PC-3 (cell line): ENCODE data around the gene BRIP1. TPM values are rescaled to one million over a fixed set of nuclear protein-coding genes. Genes with fewer than 3 reads are reported as not detected.
"Not testable (repeated sequence)": the region's sequence is repeated elsewhere in the genome, so short reads cannot be mapped to it uniquely, and the experiment has no call there.

ENCODE experiments used
- ATAC-seq: fragments of 200-7000 bp; cut with Tn5 transposase; 2 replicates; pipeline ENCODE4 v1.9.1; 2020; ENCODE audit warnings: mild to moderate bottlenecking, moderate library complexity
- BruUV-seq: library from RNA; stranded (reverse); fragments of 400-500 nt; replicated peaks from 2 replicates; lab custom pipeline; 2021; lab: Mats Ljungman, UMichigan
- CTCF ChIA-PET: fragments of 300-600 bp; sonication (Branson Sonifier 250); formaldehyde crosslinking; loops from one replicate; lab custom pipeline; 2022; ENCODE audit warnings: antibody characterized with exemption; lab: Charles Lee
- POLR2A ChIA-PET: fragments of 300-600 bp; sonication (Branson Sonifier 250); formaldehyde crosslinking; loops from one replicate; lab custom pipeline; 2022; ENCODE audit warnings: antibody characterized with exemption; ENCODE audit not compliant: unreplicated experiment; lab: Charles Lee
- DNase-seq: peaks from one replicate; pipeline ENCODE4 v3.0.0-alpha.2; 2015
- H2AFZ ChIP-seq: fragments of 300-600 bp; sonication (generic); 2 replicates; pipeline ENCODE4 v1.6.0; 2016; ENCODE audit warnings: antibody characterized with exemption, low read length
- H3F3A ChIP-seq: fragments of 300-600 bp; sonication (generic); one replicate; pipeline ENCODE4 v1.6.0; 2017; ENCODE audit warnings: antibody characterized with exemption, low read length, control low read depth, mild to moderate bottlenecking; ENCODE audit not compliant: unreplicated experiment
- H3K27ac ChIP-seq: fragments of 300-600 bp; sonication (generic); 2 replicates; pipeline ENCODE4 v1.5.1; 2016; ENCODE audit warnings: mild to moderate bottlenecking, low read length
- H3K27me3 ChIP-seq: fragments of 300-600 bp; sonication (generic); 2 replicates; pipeline ENCODE4 v1.6.1; 2016; ENCODE audit warnings: low read length, mixed read lengths
- H3K36me3 ChIP-seq: fragments of 300-600 bp; sonication (generic); 2 replicates; pipeline ENCODE4 v1.6.1; 2016; ENCODE audit warnings: low read depth, mixed run types, low read length, mixed read lengths
- H3K4me1 ChIP-seq: fragments of 300-600 bp; sonication (generic); 2 replicates; pipeline ENCODE4 v1.5.1; 2016; ENCODE audit warnings: low read length; ENCODE audit not compliant: insufficient read depth
- H3K4me2 ChIP-seq: fragments of 300-600 bp; sonication (generic); 2 replicates; pipeline ENCODE4 v1.6.0; 2016; ENCODE audit warnings: low read length
- H3K4me3 ChIP-seq: fragments of 300-600 bp; sonication (generic); 2 replicates; pipeline ENCODE4 v1.5.1; 2016; ENCODE audit warnings: mild to moderate bottlenecking, low read length, mixed read lengths
- H3K79me2 ChIP-seq: fragments of 300-600 bp; sonication (generic); 2 replicates; pipeline ENCODE4 v1.6.1; 2017; ENCODE audit warnings: low read length, mixed read lengths
- H3K9ac ChIP-seq: fragments of 300-600 bp; sonication (generic); 2 replicates; pipeline ENCODE4 v1.6.0; 2016; ENCODE audit warnings: mild to moderate bottlenecking, low read length
- H3K9me2 ChIP-seq: fragments of 300-600 bp; sonication (generic); replicated peaks from 2 replicates; pipeline ENCODE4 v1.6.1; 2016; ENCODE audit warnings: mixed run types, low read length, mixed read lengths
- H3K9me3 ChIP-seq: fragments of 300-600 bp; sonication (generic); 2 replicates; pipeline ENCODE4 v1.6.1; 2016; ENCODE audit warnings: low read length, mixed read lengths
- H4K20me1 ChIP-seq: fragments of 300-600 bp; sonication (generic); 2 replicates; pipeline ENCODE4 v1.6.1; 2016; ENCODE audit warnings: low read length, mixed read lengths
- CTCF ChIP-seq: fragments of 300-600 bp; sonication (generic); conservative IDR thresholded peaks from 2 replicates; pipeline ENCODE4 v1.5.1; 2017; ENCODE audit warnings: antibody characterized with exemption, low read depth, mild to moderate bottlenecking, low read length
- EZH2 ChIP-seq: fragments of 300-600 bp; sonication (generic); IDR thresholded peaks from one replicate; pipeline ENCODE4 v1.6.1; 2017; ENCODE audit warnings: antibody characterized with exemption, mild to moderate bottlenecking, low read length; ENCODE audit not compliant: unreplicated experiment
- EZH2phosphoT487 ChIP-seq: fragments of 300-600 bp; sonication (generic); IDR thresholded peaks from 2 replicates; pipeline ENCODE4 v1.6.1; 2018; ENCODE audit warnings: mild to moderate bottlenecking, antibody characterized with exemption, low read length, borderline replicate concordance
- intact Hi-C: fragments of 100-400 bp; cut with micrococcal nuclease; formaldehyde crosslinking; loops from 2 replicates; pipeline ENCODE4 v1.9.0; 2023
- total RNA-seq: library from RNA; depleted of rRNA; stranded (reverse); fragments of >200 nt; gene quantifications from 2 replicates; pipeline ENCODE4 v1.2.3, GENCODE V29; 2014

BRIP1 gene
- total RNA-seq, 1 experiment from 2014 or later = 21.1 TPM

- CTCF ChIA-PET = no interaction called here
- Histone ChIP-seq H3F3A (no peaks in the 10 kb centered on the region), H3K27ac (no peak overlapping the region), H3K9ac (no peak overlapping the region), H3K4me1 (no peaks in the 10 kb centered on the region), H3K79me2 (no peaks in the 10 kb centered on the region), H3K9me3 (no peaks in the 10 kb centered on the region), H3K36me3 (peaks cover 28% of the 10 kb centered on the region), H3K9me2 (no peaks in the 10 kb centered on the region), H2AFZ (no peak overlapping the region), H3K4me3 (no peak overlapping the region), H4K20me1 (no peaks in the 10 kb centered on the region), H3K27me3 (no peaks in the 10 kb centered on the region), H3K4me2 (no peak overlapping the region)
- no peak for TF ChIP-seq EZH2phosphoT487
- TF ChIP-seq EZH2 = no peak
- TF ChIP-seq CTCF = no peak
- DNase-seq (no peak), ATAC-seq (no peak)
- intact Hi-C loops = no loop called here
- POLR2A ChIA-PET = no interaction called here
- no TSS peak for BruUV-seq
These were observed 37.7 kb downstream of the BRIP1 start for GRCh38 chr17:61825448-61826137.

- no peak overlapping the region for H3K27ac ChIP-seq
- no peak overlapping the region for H2AFZ ChIP-seq
- ChIA-PET CTCF (no interaction called here), POLR2A (interaction anchor here (0.5 to 0.6 kb wide), 2 partner anchors 9 to 17 kb away, joined by 4 read pairs; no protein-coding TSS in a partner anchor)
- H3K4me1 ChIP-seq = no peaks in the 10 kb centered on the region
- H3K4me3 ChIP-seq = no peak overlapping the region
- H3K9me2 ChIP-seq = no peaks in the 10 kb centered on the region
- peaks cover 19% of the 10 kb centered on the region for H3K36me3 ChIP-seq
- no peak for ATAC-seq
- intact Hi-C loops = no loop called here
- TF ChIP-seq CTCF (no peak), EZH2 (no peak), EZH2phosphoT487 (no peak)
- H3F3A ChIP-seq = no peaks in the 10 kb centered on the region
- H3K27me3 ChIP-seq = no peaks in the 10 kb centered on the region
- no peaks in the 10 kb centered on the region for H3K79me2 ChIP-seq
- H4K20me1 ChIP-seq = no peaks in the 10 kb centered on the region
- no TSS peak for BruUV-seq
- no peak overlapping the region for H3K4me2 ChIP-seq
- no peaks in the 10 kb centered on the region for H3K9me3 ChIP-seq
- H3K9ac ChIP-seq = no peak overlapping the region
- no peak for DNase-seq
These were observed 40.7 kb downstream of the BRIP1 start for GRCh38 chr17:61822326-61823285.

- Histone ChIP-seq H3K4me1 (no peaks in the 10 kb centered on the region), H2AFZ (no peak overlapping the region), H3K36me3 (peaks cover 19% of the 10 kb centered on the region), H3K9me2 (no peaks in the 10 kb centered on the region), H4K20me1 (no peaks in the 10 kb centered on the region), H3K79me2 (no peaks in the 10 kb centered on the region), H3K27me3 (no peaks in the 10 kb centered on the region), H3K4me2 (no peak overlapping the region), H3K9ac (no peak overlapping the region), H3K9me3 (no peaks in the 10 kb centered on the region), H3K4me3 (no peak overlapping the region), H3F3A (no peaks in the 10 kb centered on the region), H3K27ac (no peak overlapping the region)
- ATAC-seq (no peak), DNase-seq (no peak)
- ChIA-PET POLR2A (no interaction called here), CTCF (no interaction called here)
- BruUV-seq = no TSS peak
- no peak for TF ChIP-seq EZH2phosphoT487
- no peak for TF ChIP-seq EZH2
- TF ChIP-seq CTCF = no peak
- intact Hi-C loops = no loop called here
These were observed 41.7 kb downstream of the BRIP1 start for GRCh38 chr17:61821655-61822054.

GRCh38 chr17:61819265-61819664, 44.1 kb downstream of the BRIP1 start:
- H3K27me3 ChIP-seq, H3K9me2 ChIP-seq, H3F3A ChIP-seq, H3K27ac ChIP-seq, H2AFZ ChIP-seq, H3K4me2 ChIP-seq, H3K79me2 ChIP-seq, H4K20me1 ChIP-seq, H3K4me1 ChIP-seq, POLR2A ChIA-PET, ATAC-seq, BruUV-seq, CTCF ChIA-PET, H3K9ac ChIP-seq, DNase-seq, H3K9me3 ChIP-seq, H3K4me3 ChIP-seq, intact Hi-C loops: not testable (repeated sequence)
- peaks cover 23% of the 10 kb centered on the region for H3K36me3 ChIP-seq
